HCT116 (cell line): ENCODE results near the gene RPL29. TPM values are rescaled to one million over a fixed set of nuclear protein-coding genes. Genes with fewer than 3 reads are reported as not detected.

Source experiments
- ATAC-seq: fragments of 200-7000 bp; cut with Tn5 transposase; 2 replicates; pipeline ENCODE4 v1.9.1; 2020; ENCODE audit warnings: mild to moderate bottlenecking, moderate library complexity
- BruUV-seq: library from RNA; stranded (reverse); fragments of 400-500 nt; replicated peaks from 2 replicates; lab custom pipeline; 2021; lab: Mats Ljungman, UMichigan
- CTCF ChIA-PET: fragments of 300-600 bp; sonication (Branson Sonifier 250); formaldehyde crosslinking; loops from one replicate; lab custom pipeline; 2021; ENCODE audit warnings: antibody characterized with exemption; lab: Charles Lee
- POLR2A ChIA-PET: fragments of 300-600, 350-600 bp; sonication (Branson Sonifier 250); formaldehyde crosslinking; loops from one replicate; lab custom pipeline; 2021; ENCODE audit warnings: antibody characterized with exemption; lab: Charles Lee
- RAD21 ChIA-PET, 2 experiments: fragments of 300-600 bp; sonication (Branson Sonifier 250); formaldehyde crosslinking; loops; one replicate each; lab custom pipeline; 2023; ENCODE audit warnings: low total read pairs in 2 of 2; ENCODE audit not compliant: uncharacterized antibody in 2 of 2, unreplicated experiment in 2 of 2, low non-redundant PET in 1 of 2; lab: Charles Lee
- DNase-seq: peaks from one replicate; pipeline ENCODE4 v3.0.0-alpha.2; 2010; ENCODE audit warnings: low read depth, low spot score
- H2AFZ ChIP-seq: fragments of 200-600 bp; shearing (Covaris generic), sonication (generic); 2 replicates; pipeline ENCODE4 v1.6.1; 2017; ENCODE audit warnings: low read depth, mixed run types, mixed read lengths, antibody characterized with exemption, low read length; ENCODE audit not compliant: poor library complexity, severe bottlenecking
- H3K27ac ChIP-seq: 2 replicates; pipeline ENCODE4 v1.5.1; 2012; ENCODE audit warnings: low read depth, low read length
- H3K27me3 ChIP-seq: fragments of 200-600 bp; sonication (generic); 2 replicates; pipeline ENCODE4 v1.6.1; 2016; ENCODE audit warnings: mixed run types, low read length, mixed read lengths; ENCODE audit not compliant: insufficient read depth
- H3K36me3 ChIP-seq, 2 experiments: fragments of 200-500 bp in 1 of 2; fragments of 200-600 bp in 1 of 2; sonication (Bioruptor generic) in 1 of 2; sonication (generic) in 1 of 2; 2 replicates each; pipeline versions ENCODE4 v1.5.1 to v1.6.1; 2014 to 2016; ENCODE audit warnings: low read length in 2 of 2, inconsistent platforms in 1 of 2, mixed read lengths in 1 of 2, mixed run types in 1 of 2; ENCODE audit not compliant: insufficient read depth in 2 of 2, control insufficient read depth in 1 of 2
- H3K4me1 ChIP-seq, 2 experiments: fragments of 200-600 bp in 1 of 2; sonication (generic) in 1 of 2; 2 replicates each; pipeline versions ENCODE4 v1.5.1 to v1.6.1; 2012 to 2017; ENCODE audit warnings: low read length in 2 of 2, inconsistent platforms in 1 of 2, mild to moderate bottlenecking in 1 of 2, mixed read lengths in 1 of 2, mixed run types in 1 of 2, moderate library complexity in 1 of 2; ENCODE audit not compliant: insufficient read depth in 2 of 2, control insufficient read depth in 1 of 2
- H3K4me2 ChIP-seq: fragments of 200-600 bp; sonication (generic); 2 replicates; pipeline ENCODE4 v1.6.1; 2017; ENCODE audit warnings: mixed run types, low read length, mixed read lengths
- H3K4me3 ChIP-seq, 2 experiments: fragments of 200-600 bp in 1 of 2; sonication (generic) in 1 of 2; replicated peaks in 1 of 2; 2 replicates each; pipeline ENCODE4 v1.5.1; 2011 to 2016; ENCODE audit warnings: low read length in 2 of 2, control low read depth in 1 of 2, low read depth in 1 of 2, mild to moderate bottlenecking in 1 of 2, mixed read lengths in 1 of 2, mixed run types in 1 of 2
- H3K79me2 ChIP-seq: fragments of 200-600 bp; sonication (generic); 2 replicates; pipeline ENCODE4 v1.6.1; 2017; ENCODE audit warnings: mild to moderate bottlenecking, mixed run types, low read length, moderate library complexity, mixed read lengths; ENCODE audit not compliant: insufficient read depth
- H3K9ac ChIP-seq: fragments of 200-600 bp; sonication (generic); 2 replicates; pipeline ENCODE4 v1.6.1; 2016; ENCODE audit warnings: low read length, mixed read lengths
- H3K9me2 ChIP-seq: fragments of 200-600 bp; sonication (generic), shearing (Covaris generic); 2 replicates; pipeline ENCODE4 v1.6.1; 2017; ENCODE audit warnings: mixed run types, mild to moderate bottlenecking, moderate library complexity; ENCODE audit not compliant: insufficient read depth
- H3K9me3 ChIP-seq, 2 experiments: fragments of 200-500 bp in 1 of 2; fragments of 200-600 bp in 1 of 2; sonication (Bioruptor generic) in 1 of 2; sonication (generic) in 1 of 2; 2 replicates each; pipeline ENCODE4 v1.6.1; 2014 to 2017; ENCODE audit warnings: low read length in 2 of 2, mixed read lengths in 2 of 2, inconsistent platforms in 1 of 2, low read depth in 1 of 2, mild to moderate bottlenecking in 1 of 2, mixed run types in 1 of 2, moderate library complexity in 1 of 2; ENCODE audit not compliant: control insufficient read depth in 1 of 2, insufficient read depth in 1 of 2
- H4K20me1 ChIP-seq: fragments of 200-600 bp; sonication (generic), shearing (Covaris generic); 2 replicates; pipeline ENCODE4 v1.6.1; 2017; ENCODE audit warnings: mixed run types, mild to moderate bottlenecking, moderate library complexity; ENCODE audit not compliant: insufficient read depth
- ATF3 ChIP-seq: IDR thresholded peaks from 2 replicates; pipeline ENCODE4 v1.6.1; 2012
- CEBPB ChIP-seq: IDR thresholded peaks from 2 replicates; pipeline ENCODE4 v1.6.1; 2012; ENCODE audit warnings: low read depth
- CTCF ChIP-seq, 3 experiments: fragments of 200-600 bp in 1 of 3; sonication (generic) in 1 of 3; IDR thresholded peaks in 2 of 3; conservative IDR thresholded peaks in 1 of 3; 2 replicates each; pipeline ENCODE4 v1.5.1; 2012 to 2017; ENCODE audit warnings: low read depth in 2 of 3, low read length in 2 of 3, antibody characterized with exemption in 1 of 3, borderline replicate concordance in 1 of 3, control low read depth in 1 of 3, mild to moderate bottlenecking in 1 of 3, mixed read lengths in 1 of 3, mixed run types in 1 of 3, moderate library complexity in 1 of 3; ENCODE audit not compliant: insufficient read depth in 1 of 3
- ELF1 ChIP-seq: IDR thresholded peaks from 2 replicates; pipeline ENCODE4 v1.6.1; 2012; ENCODE audit warnings: low read depth, borderline replicate concordance
- EZH2 ChIP-seq: fragments of 200-600 bp; sonication (generic); IDR thresholded peaks from 2 replicates; pipeline ENCODE4 v1.6.1; 2017; ENCODE audit warnings: antibody characterized with exemption, mixed run types
- EZH2phosphoT487 ChIP-seq: fragments of 200-600 bp; IDR thresholded peaks from 2 replicates; pipeline ENCODE4 v1.6.1; 2018; ENCODE audit warnings: antibody characterized with exemption, borderline replicate concordance
- JUND ChIP-seq: IDR thresholded peaks from 2 replicates; pipeline ENCODE4 v1.6.1; 2012
- RAD21 ChIP-seq: IDR thresholded peaks from 2 replicates; pipeline ENCODE4 v1.6.1; 2012; ENCODE audit warnings: low read depth, mild to moderate bottlenecking
- SIN3A ChIP-seq: IDR thresholded peaks from 2 replicates; pipeline ENCODE4 v1.6.1; 2012; ENCODE audit warnings: low read depth
- SRF ChIP-seq: IDR thresholded peaks from 2 replicates; pipeline ENCODE4 v1.6.1; 2012; ENCODE audit warnings: low read depth
- TCF7L2 ChIP-seq: IDR thresholded peaks from 2 replicates; pipeline ENCODE4 v1.7.0; 2011; ENCODE audit warnings: borderline replicate concordance, inconsistent platforms; ENCODE audit not compliant: insufficient read depth, insufficient read length; ENCODE audit errors: extremely low read depth
- YY1 ChIP-seq: IDR thresholded peaks from 2 replicates; pipeline ENCODE4 v1.6.1; 2011; ENCODE audit warnings: low read length, low read depth, moderate library complexity, mild to moderate bottlenecking; ENCODE audit not compliant: insufficient replicate concordance; ENCODE audit errors: extremely low read depth
- ZBTB33 ChIP-seq: IDR thresholded peaks from 2 replicates; pipeline ENCODE4 v1.6.1; 2011; ENCODE audit warnings: mild to moderate bottlenecking, low read length, moderate library complexity; ENCODE audit not compliant: insufficient replicate concordance; ENCODE audit errors: extremely low read depth
- ZFX ChIP-seq: fragments of 450-650 bp; IDR thresholded peaks from 2 replicates; pipeline ENCODE4 v1.6.1; 2017
- intact Hi-C: fragments of 100-400 bp; cut with micrococcal nuclease; formaldehyde crosslinking; loops from 2 replicates; pipeline ENCODE4 v1.10.0; 2022
- total RNA-seq: library from RNA; stranded (reverse); gene quantifications from one replicate; pipeline ENCODE4 v1.2.1, GENCODE V29; 2021; ENCODE audit not compliant: unreplicated experiment

The RPL29 gene
- total RNA-seq, 1 experiment from 2014 or later, result 1,880 TPM

- CTCF ChIA-PET, result interaction anchor here (1.2 kb wide), 1 partner anchor 23 kb away, joined by 3 read pairs; the partner anchor contains the start of gene RRP9
- no peaks in the 10 kb centered on the region for H4K20me1 ChIP-seq
- intact Hi-C loops, result no loop called here
- no peak overlapping the region for H3K4me3 ChIP-seq
- no peaks in the 10 kb centered on the region for H3K9me2 ChIP-seq
- H2AFZ ChIP-seq, result no peak overlapping the region
- no peak overlapping the region for H3K27ac ChIP-seq
- no peak overlapping the region for H3K9ac ChIP-seq
- no peaks in the 10 kb centered on the region for H3K27me3 ChIP-seq
- TF ChIP-seq EZH2phosphoT487 (no peak), TCF7L2 (no peak)
- H3K79me2 ChIP-seq, result peaks cover 3% of the 10 kb centered on the region; the same call in 1 of the 2 replicates
- RAD21 ChIA-PET, result no interaction called here
- POLR2A ChIA-PET, result no interaction called here
- ATAC-seq (no peak), DNase-seq (no peak)
- H3K4me2 ChIP-seq, result no peak overlapping the region
- BruUV-seq, result no TSS peak
- no peaks in the 10 kb centered on the region; a peak in 1 of 4 replicates for H3K36me3 ChIP-seq
- H3K9me3 ChIP-seq, result no peaks in the 10 kb centered on the region
- peaks cover 19 to 30% of the 10 kb centered on the region in 2 experiments for H3K4me1 ChIP-seq
Measured at GRCh38 chr3:51964521-51964920, 31.2 kb downstream of the RPL29 start.

- H3K4me1 ChIP-seq, result peaks cover 13 to 24% of the 10 kb centered on the region in 2 experiments
- CTCF ChIA-PET, result interaction anchor here (1.2 kb wide), 1 partner anchor 22 kb away, joined by 3 read pairs; the partner anchor contains the start of gene RRP9
- POLR2A ChIA-PET, result interaction anchor here (1.4 kb wide), 1 partner anchor 10 kb away, joined by 6 read pairs; the partner anchor contains the start of gene ABHD14B
- TF ChIP-seq EZH2phosphoT487 (no peak), SRF (no peak), CTCF (IDR thresholded peaks at IDR 0.05 in 2 of 3, conservative IDR thresholded peaks at IDR 0.05 in 1 of 3; ENCODE audit: borderline replicate concordance in 1 of 3, insufficient read depth in 1 of 3, low read depth in 2 of 3, low read length in 2 of 3) (no peak), CEBPB (no peak), ATF3 (no peak), ZFX (no peak), ZBTB33 (no peak), RAD21 (no peak), EZH2 (no peak), YY1 (no peak), ELF1 (no peak), JUND (no peak), SIN3A (no peak)
Measured at GRCh38 chr3:51963951-51964451, 31.7 kb downstream of the RPL29 start.

More at GRCh38 chr3:51963951-51964451, 31.7 kb downstream of the RPL29 start:
- BruUV-seq, result no TSS peak
- Histone ChIP-seq H2AFZ (no peak overlapping the region), H3K4me2 (no peak overlapping the region), H3K79me2 (peaks cover 3% of the 10 kb centered on the region; the same call in 1 of the 2 replicates), H3K9me3 (no peaks in the 10 kb centered on the region), H4K20me1 (no peaks in the 10 kb centered on the region), H3K27me3 (no peaks in the 10 kb centered on the region), H3K27ac (no peak overlapping the region), H3K9me2 (no peaks in the 10 kb centered on the region), H3K36me3 (0 out of 4 replicates have a peak, but pooled peaks cover 0 to 3% of the 10 kb centered on the region in 2 experiments), H3K9ac (no peak overlapping the region), H3K4me3 (no peak overlapping the region)
- DNase-seq (no peak), ATAC-seq (no peak)
- RAD21 ChIA-PET, result no interaction called here
- intact Hi-C loops, result no loop called here
